Left ventricle myocardium superior (tissue), 1 donor: ENCODE results near the gene SNAPC2. TPM values are rescaled to one million over a fixed set of nuclear protein-coding genes. Genes with fewer than 3 reads are reported as not detected.
A peak's percentile ranks its signal among the peaks of the same experiment; 100 is the strongest.
"Not testable (repeated sequence)": the region's sequence is repeated elsewhere in the genome, so short reads cannot be mapped to it uniquely, and the experiment has no call there.

ENCODE experiments used
- ATAC-seq: fragments of 200-7000 bp; cut with Tn5 transposase; one replicate; pipeline ENCODE4 v1.9.1; 2020; ENCODE audit warnings: mild to moderate bottlenecking, moderate library complexity
- DNase-seq: peaks from one replicate; pipeline ENCODE4 v3.0.0-alpha.2; 2020
- intact Hi-C: fragments of 100-400 bp; cut with micrococcal nuclease; formaldehyde crosslinking; loops from one replicate; pipeline ENCODE4 v1.11.0; 2022
- total RNA-seq: library from RNA; stranded (reverse); fragmentation: NEBNext Ultra II Directional; extraction: Animal tissue kit (Norgen Biotek cat#: 25700); gene quantifications from one replicate; pipeline ENCODE4 v1.2.1, GENCODE V29; 2021
- donor health status: DM: no; HTN: yes; CAD: no; lungs with severe emphysema.

SNAPC2 gene
- total RNA-seq, 1 donor from 2014 or later: 9.7 TPM

DNA sequence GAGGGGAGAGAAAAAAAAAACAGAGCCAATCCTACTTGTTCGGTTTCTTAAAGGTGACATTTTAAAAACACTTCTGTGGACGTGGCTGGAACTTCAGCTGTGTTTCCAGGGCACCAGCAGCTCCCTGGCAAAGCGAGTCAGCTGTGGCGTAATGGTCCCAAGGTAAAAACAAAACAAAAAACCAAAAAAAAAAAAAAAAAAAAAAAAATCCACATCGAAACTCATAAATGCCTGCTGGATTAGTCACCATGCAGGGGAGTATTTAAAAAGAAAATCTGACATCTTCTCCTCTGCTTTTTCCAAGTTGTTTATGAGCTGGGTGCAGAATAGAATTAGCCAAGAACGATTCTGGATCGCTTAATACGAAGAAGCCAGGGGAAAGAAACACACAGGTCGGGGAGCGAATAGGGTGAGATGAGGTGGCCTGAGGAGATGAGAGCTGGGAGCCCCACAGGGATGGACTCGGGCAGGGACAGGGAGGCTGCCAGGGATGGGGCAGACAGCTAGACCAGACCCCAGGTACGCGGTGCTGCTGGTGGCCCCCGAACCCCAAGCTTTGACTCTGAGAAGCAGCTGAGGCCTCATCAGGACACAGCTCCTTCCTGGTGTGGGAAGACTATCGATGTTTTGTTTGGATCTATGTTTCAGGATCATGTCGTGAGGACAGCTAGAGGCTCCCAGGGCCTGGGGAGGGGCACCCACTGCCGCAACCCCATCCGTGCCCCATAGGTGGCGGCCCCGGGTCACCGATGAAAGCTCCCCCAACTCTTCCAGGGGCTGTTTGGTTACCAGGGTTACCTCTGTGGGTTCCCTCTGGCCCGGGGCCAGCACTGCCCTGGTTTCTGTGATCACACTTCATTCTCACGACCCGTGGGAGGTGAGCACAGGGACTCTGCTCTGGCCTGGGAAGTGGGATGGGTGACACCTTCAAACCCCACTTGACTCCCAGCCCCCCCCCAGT, 8.9 kb downstream of the SNAPC2 start:
- peak; percentile 64 for DNase-seq
- intact Hi-C loops: no loop called here
- ATAC-seq: no peak

DNA sequence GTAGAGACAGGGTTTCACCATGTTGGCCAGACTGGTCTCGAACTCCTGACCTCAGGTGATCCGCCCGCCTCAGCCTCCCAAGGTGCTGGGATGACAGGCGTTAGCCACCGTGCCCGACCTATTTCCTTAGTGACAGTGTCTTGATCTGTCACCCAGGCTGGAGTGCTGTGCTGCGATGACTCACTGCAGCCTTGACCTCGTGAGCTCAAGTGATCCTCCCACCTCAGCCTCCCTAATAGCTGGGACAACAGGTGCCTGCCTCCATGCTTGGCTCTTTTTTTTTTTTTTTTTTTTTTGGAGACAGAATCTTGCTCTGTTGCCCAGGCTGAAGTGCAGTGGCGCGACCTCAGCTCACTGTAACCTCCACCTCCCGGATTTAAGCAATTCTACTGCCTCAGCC, 9.9 kb downstream of the SNAPC2 start:
- intact Hi-C loops, ATAC-seq, DNase-seq: not testable (repeated sequence)

DNA sequence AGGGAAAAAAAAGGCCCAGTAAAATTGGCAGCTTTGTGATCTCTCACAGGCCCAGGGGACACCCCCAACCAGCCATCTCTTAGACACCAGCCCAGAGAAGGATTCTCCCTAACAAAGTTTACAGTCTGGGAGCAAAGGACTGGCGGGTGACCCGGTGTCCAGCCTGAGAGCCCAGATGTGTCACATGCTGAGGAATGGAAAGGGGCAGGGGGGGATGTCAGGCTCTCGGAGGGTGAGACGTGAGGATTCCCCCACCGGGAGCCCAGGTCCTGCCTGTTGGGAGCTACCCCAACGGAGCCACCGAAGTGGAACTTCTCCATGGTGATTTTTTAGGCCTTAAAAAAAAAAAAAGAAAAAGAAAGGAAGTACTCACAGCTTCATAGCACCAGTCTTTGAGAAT, 10.6 kb downstream of the SNAPC2 start:
- intact Hi-C loops: no loop called here
- DNase-seq: no peak
- no peak for ATAC-seq

DNA sequence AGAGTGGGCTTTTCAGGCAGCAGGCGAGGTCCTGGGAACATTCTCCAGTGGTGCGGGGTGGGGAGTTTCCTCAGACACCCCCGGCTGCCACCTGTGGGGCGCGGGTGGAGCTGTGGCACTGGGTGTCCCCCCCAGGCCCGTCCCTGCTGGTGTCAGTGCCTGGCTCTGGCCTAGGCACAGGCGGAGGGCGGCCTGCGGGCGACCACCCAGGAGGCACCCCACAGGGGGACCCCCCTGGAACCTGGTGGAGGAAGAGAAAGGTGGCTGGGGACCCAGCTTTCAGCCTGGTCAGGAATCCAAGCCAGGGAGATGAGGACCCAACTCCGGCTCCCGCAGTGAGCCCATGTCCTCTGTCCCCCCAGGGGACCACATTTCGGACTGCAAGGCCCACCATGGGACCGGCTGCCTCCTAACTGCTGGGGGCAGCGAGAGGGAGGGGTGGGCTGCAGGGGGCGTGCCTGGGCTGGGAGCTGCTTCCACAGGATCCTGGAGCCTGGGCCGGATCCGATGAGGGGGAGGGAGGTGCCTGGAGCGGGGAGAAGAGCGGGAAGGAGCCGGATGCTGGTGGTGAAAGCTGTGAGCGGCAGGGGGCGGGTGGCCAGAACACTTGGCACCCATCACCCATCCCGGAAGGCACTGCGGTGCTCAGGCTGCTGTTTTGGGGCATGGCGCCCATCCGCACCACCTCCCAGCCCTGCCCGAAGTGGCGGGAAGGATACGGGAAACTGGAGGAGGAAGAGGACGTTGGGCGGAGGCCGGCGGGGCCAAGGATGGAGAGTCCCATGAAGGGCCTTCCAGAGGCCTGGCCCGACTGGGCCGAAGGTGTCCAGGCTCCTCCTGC, 11.3 kb downstream of the SNAPC2 start:
- intact Hi-C loops: no loop called here
- ATAC-seq (no peak), DNase-seq (peak; percentile 33)

DNA sequence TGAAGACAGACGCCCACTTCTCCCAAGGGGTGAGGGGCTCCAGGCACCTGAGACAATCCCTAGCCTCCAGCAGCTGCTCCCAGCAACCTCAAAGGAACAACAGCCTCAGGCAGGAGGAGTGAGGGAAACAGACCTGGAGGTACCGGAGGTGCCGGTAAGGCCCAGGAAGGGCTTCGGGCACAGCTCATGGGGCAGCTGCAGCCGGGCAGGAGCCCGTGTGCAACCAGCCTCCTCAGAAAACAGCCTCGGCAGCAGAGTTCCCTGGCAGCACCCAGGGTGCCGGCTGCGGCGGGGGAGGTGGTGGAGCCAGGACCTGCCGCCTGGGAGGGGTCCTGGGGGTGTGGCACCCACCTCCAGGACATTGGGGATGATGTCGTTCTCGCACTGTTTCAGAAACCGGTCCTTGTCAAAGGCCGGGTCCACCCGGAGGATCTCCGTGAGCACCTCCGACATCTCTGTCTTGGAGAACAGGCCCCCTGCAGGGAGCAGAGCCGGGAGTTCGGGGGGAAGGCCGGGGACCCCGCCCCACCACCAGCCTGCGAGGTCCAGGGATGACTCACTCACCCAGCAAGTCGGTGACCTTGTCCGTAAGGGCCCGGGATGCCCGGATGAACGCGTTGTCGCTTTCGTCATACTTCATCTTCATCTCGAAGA, 12.3 kb downstream of the SNAPC2 start:
- intact Hi-C loops: no loop called here
- ATAC-seq: no peak
- DNase-seq: no peak

DNA sequence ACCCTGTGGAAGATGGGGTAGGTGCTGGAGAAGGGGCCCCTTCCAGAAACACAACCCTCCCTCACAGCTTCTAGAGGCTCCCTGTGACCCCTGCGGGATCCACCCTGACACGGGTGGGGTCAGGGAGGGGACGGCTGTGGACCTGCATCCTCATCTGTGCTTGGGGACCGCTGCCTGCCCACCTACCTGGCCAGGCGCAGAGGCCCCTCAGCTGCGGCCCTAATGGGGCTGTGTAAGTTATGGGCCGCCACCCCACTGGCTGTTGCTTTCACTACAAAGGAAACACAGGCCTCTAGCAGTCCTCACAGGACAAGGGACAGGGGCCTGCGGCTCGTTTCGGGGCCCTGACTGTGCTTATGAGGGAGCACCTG, 12.8 kb downstream of the SNAPC2 start:
- ATAC-seq (no peak), DNase-seq (no peak)
- intact Hi-C loops: no loop called here

DNA sequence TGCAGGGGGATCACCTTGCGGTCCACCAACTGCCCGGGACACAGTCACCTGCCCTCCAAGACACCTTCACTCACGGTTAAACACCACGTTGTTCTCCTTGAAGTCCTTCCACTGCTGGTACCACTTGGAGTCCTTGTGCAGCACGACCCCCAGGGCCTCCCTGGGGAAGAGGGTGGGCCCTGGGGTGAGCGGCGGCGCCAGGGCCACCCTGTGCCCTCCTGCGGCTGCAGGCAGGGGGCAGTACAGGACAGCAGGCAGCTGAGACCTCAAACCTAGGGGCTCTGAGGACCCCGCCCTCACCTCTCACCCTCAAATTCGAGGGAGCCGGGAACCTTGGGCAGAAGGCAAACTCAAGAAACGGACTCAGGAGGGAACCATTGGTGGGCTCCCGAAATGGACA, 13.3 kb downstream of the SNAPC2 start:
- no peak for ATAC-seq
- DNase-seq: no peak
- intact Hi-C loops: no loop called here

DNA sequence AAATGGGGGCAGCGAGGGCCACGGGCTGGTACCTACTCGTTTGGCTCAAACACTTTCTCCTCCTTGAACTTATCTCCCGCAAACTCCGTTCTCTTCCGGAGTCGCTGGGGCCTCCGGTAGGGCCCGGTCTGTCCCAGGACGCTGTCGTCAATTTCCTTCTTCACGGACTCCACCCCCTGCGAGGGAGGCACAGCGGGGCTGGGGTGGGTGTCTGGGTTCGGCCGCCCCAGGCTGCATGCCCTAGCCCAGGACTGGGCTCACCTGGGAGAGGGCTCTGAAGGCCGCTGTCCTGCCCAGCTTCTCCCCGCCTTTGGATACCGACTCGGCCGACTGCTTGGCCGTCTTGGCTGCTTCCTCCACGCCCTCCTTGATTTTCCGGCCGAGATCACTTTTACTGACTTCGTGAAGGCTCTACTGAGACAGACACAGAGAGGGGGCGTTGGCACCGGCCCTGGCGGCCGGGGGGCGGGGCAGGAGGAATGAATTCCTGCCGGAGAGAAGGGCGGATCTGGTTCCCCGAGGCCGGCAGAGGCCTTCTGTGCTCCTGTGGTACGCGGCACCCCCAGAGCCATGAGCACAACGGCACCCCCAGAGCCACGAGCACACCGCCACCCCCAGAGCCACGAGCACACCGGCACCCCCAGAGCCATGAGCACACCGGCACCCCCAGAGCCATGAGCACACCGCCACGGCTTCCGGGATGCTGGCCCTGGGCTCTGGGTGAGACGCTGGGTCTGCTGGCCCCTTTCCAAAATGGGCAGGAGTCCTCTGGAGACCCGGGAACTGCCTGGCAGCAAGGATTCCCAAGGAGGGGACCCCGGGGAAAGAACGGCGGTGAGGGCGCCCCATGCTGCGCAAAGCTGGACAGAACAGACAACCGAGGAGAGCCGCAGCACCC, 13.9 kb downstream of the SNAPC2 start:
- intact Hi-C loops: no loop called here
- DNase-seq: peak; percentile 34

DNA sequence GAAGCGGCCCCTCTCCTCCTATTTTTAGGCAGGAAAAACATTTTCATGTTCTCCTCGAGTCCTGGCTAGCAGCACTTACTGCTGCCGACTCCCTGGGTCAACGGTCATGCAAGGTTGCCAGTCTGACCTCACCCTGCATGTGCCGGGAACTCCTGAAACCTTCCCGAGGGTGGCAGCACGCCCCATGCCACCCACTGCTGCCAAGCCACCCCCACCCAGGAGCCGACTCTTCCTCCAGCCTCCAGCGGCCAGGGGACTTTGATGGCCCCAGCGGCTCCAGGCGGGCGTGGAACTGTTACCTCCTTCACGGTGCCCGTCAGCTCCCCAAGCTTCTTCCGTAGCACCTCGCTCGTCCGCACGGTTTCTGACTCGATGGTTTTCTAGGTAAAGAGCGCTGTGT, 14.6 kb downstream of the SNAPC2 start:
- peak; percentile 23 for DNase-seq
- ATAC-seq: no peak
- intact Hi-C loops: no loop called here

More for the DNA sequence above, 13.9 kb downstream of the SNAPC2 start:
- no peak for ATAC-seq

DNA sequence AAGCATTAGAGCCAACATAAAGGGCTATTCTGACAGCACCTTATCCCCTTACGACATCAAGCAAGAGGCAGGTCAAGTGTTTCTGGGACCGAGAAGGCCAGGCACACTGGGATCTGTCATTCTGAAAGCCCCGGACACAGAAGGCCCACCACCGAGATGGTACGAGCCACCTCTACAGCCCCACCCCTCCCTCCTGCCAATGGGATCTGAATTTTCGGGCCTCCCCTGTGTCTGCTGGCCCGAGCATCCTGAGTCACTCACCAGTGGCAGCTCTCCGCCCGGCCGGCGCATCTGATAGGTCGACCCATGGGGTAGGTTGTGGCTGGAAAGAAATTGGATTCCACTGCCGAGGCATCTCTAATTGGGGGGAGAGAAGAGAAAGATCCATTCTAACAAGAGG, 20.7 kb downstream of the SNAPC2 start:
- DNase-seq (peak; percentile 27), ATAC-seq (no peak)
- intact Hi-C loops: loop anchor here (10.0 kb wide), 1 partner anchor 64 kb away; the partner anchor contains the start of gene ELAVL1

DNA sequence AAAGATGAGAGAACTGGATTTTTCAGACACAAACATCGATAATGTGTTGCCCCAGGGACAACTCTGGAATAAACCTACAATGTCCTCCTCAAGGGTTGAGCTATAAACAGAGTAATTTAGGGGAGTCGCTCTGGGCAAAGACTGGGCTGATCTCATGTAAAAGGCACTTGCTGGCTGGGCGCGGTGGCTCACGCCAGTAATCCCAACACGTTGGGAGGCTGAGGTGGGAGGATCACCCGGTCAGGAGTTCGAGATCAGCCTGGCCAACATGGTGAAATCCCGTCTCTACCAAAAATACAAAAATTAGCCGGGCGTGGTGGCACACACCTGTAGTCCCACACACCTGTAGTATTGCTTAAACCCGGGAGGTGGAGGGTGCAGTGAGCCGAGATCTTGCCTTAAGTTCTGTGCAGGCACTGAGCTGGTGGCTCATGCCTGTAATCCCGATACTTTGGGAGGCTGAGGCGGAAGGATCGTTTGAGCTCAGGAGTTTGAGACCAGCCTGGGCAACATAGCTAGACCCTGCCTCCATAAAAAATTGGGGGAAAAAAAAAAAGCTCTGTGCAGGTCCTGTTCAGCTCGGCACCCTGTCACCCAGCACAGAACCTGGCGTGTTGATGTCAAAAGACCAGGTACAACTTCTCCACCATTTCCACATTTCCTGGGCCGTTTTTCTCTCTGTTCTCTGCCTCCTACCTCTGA, 21.9 kb downstream of the SNAPC2 start:
- peak; percentile 10 for DNase-seq
- intact Hi-C loops: loop anchor here (10.0 kb wide), 1 partner anchor 63 kb away; the partner anchor contains the start of gene ELAVL1
- no peak for ATAC-seq

DNA sequence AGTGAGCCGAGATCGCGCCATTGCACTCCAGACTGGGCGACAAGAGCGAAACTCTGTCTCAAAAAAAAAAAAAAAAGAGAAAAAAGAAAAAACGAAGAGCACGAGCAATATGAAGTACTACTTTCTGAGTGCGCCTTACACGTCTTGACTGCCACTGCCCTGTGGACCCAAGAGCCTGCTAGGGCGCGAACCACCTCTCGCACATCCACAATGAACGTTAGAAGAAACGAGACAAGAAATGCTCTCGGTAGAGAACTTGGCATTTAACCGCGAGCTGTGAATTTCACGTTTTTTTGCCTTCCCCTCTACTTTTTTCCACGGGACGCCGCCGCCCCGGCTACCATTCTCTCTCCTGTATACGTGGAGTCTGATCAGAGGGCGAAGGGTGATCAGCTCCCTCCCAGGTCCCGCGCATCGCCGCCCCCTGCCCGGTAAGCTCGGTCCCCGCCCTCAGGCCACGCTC, 22.9 kb downstream of the SNAPC2 start:
- DNase-seq (peak; percentile 62), ATAC-seq (peak; percentile 28)
- intact Hi-C loops: loop anchor here (10.0 kb wide), 1 partner anchor 62 kb away; the partner anchor contains the start of gene ELAVL1

DNA sequence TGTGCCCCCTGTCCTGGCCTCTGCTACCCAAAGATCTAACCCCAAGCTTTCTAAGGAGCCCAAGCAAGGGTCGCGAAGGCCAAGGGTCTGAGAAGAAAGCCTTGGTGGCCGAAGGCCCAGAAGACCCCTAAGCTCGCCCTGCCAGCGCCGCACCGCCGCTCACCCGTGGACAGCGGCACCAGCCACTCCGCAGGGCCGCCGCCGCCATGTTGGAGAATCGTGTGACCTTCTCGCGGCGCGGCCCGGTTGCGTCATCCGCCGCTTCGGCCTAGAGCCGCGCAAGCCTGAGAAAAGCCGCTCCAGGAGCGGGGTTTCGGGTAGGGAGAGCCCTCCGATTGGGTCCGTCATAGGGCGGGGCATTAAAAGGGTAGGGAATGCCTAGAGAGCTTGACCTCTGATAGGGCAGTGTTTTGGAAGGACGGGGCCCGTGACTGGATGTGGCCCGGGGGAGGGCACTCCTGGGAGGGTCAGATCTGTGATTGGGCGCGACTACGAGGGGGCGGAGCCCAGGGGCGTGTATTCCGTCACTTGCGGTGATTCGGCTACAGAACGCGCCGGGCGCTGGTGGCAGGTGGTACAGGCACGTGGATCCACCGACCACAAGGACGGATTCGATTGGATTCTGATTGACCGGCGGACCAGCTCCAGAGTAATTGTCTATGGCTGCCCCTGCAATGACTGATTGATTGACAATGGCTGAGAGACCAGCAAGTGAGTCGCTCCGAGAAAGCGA, 23.5 kb downstream of the SNAPC2 start, which contains the start of gene TIMM44:
Gene TIMM44, minus strand, starts transcription at position 223 of the 733 bp plus-strand sequence. Its CDS starts 15 bp downstream, at position 208.
- intact Hi-C loops: loop anchor here (10.0 kb wide), 1 partner anchor 61 kb away; the partner anchor contains the start of gene ELAVL1
- ATAC-seq (peak; percentile 98), DNase-seq (peak; percentile 99)

DNA sequence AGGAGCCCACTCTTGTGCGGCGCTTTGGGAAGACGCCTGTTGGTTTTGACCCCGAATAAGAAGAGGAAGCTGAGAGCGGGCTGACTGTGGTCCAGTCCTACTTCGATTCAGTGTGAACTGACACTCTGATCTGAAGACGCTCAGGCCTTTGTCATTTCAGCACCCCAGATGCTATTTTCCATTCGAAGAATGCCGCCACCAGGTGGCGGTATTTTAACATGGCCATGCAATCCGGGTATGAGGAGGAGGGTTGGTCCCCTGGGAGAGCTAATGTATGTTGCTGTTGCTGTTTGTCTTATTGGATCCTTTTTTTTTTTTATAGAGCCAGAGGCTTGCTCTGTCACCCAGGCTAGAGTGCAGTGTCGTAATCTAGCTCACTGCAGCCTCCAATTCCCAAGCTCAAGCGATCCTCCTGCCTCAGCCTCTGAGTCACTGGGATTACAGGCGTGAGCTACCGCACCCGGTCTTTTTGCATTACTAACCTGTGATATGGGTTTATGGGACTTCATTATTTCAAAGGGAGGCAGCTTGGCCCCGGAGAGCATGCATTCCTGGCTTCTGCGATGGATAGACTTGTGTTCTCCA, 24.1 kb downstream of the SNAPC2 start:
- peak; percentile 91 for DNase-seq
- intact Hi-C loops: loop anchor here (10.0 kb wide), 1 partner anchor 61 kb away; the partner anchor contains the start of gene ELAVL1
- ATAC-seq: peak; percentile 72

DNA sequence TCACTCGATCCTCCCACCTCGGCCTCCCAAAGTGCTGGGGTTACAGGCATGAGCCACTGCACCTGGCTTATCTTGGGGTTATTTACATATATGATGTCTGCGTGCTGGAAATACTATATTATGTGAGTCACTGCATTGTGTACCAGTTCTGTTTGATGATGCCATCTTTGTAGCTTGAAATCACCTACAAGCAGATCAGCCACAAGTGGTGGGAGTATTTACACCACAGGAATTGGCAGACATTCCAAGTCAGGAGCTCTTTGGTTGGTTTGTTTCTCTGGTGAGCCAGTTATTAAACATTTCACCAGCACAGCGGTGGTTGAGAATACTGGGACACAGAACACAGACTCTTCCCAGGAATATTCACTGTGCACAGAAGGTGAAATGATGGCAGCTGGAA, 27.8 kb downstream of the SNAPC2 start:
- ATAC-seq (no peak), DNase-seq (no peak)
- intact Hi-C loops: loop anchor here (10.0 kb wide), 1 partner anchor 57 kb away; the partner anchor contains the start of gene ELAVL1

DNA sequence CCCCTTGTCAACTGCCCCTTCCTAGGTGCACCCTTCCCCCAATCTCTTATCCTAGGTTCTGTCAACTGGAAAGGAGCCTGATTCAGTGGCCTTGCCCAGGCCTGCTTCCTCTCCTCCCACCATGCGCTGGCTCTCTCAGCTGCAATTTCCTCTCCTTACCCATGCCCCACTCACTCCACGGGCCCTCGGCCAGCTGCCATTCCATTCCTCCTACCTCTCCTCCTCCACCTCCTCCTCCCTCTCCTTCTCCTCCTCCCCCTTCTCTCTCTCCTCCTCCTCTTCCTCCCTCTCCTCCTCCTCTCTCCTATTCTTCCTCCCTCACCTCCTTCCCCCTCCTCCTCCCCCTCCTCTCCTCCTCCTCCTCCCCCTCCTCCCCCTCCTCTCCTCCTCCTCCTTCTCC, 32.9 kb downstream of the SNAPC2 start:
- DNase-seq (no peak), ATAC-seq (no peak)
- intact Hi-C loops: no loop called here
